Measurements from ENCODE around the gene ASB2. TPM values are rescaled to one million over a fixed set of nuclear protein-coding genes. Genes with fewer than 3 reads are reported as not detected.

The ASB2 gene
- total and polyA plus RNA-seq, 2 of the 4 experiments (the other 2 are of a cell fraction) = 0.54 to 0.77 TPM

- H3K4me2 ChIP-seq (ENCODE audit: low read depth, low read length) = no peak overlapping the region
- no peak overlapping the region for H2AK9ac ChIP-seq (replicated peaks; ENCODE audit: low read depth, low read length, poor library complexity)
- no peak overlapping the region for H3K23ac ChIP-seq (ENCODE audit: low read depth, low read length)
- WGBS, 2 experiments (ENCODE audit: extremely low coverage in 2 of 2, insufficient read length in 1 of 2) = no CpG with 5 or more reads among the region's 4 CpGs
- no peaks in the 10 kb centered on the region for H4K20me1 ChIP-seq (ENCODE audit: insufficient read depth, low read length)
- CTCF ChIA-PET = no interaction called here
- dilution Hi-C loops (cut with HindIII; ENCODE audit: low sequenced_read_pairs, unreplicated experiment) (no loop called here), in situ Hi-C loops (cut with MboI; ENCODE audit: low sequenced_read_pairs) (no loop called here), intact Hi-C loops (cut with micrococcal nuclease) (no loop called here)
- no peak overlapping the region for H4K5ac ChIP-seq (ENCODE audit: low read depth, low read length)
- ATAC-seq (ENCODE audit: low read depth) (no peak), DNase-seq (no peak)
- no peaks in the 10 kb centered on the region for H3K79me1 ChIP-seq (ENCODE audit: low read depth in 1 of 2, low read length in 2 of 2)
- no peaks in the 10 kb centered on the region for H3K4me1 ChIP-seq (ENCODE audit: control insufficient read depth, insufficient read depth, low read length)
- no TSS peak for BruUV-seq (replicated peaks)
- H3K27ac ChIP-seq (ENCODE audit: insufficient read depth, low read length) = no peak overlapping the region
- H3K56ac ChIP-seq (ENCODE audit: extremely low read depth, insufficient read depth, low read length) = no peak overlapping the region
- no peak overlapping the region for H2BK5ac ChIP-seq (ENCODE audit: low read depth, low read length, poor library complexity, severe bottlenecking)
- no peak overlapping the region for H3K9ac ChIP-seq (ENCODE audit: low read depth, low read length)
- peaks cover 34% of the 10 kb centered on the region for H3K27me3 ChIP-seq (ENCODE audit: control insufficient read depth, insufficient read depth, low read length)
- POLR2A ChIA-PET (ENCODE audit: unreplicated experiment) = no interaction called here
- no peak overlapping the region for H4K8ac ChIP-seq (ENCODE audit: low read depth in 2 of 2, low read length in 2 of 2)
- no peak overlapping the region for H2BK15ac ChIP-seq (ENCODE audit: low read depth, low read length)
- H3K4ac ChIP-seq (ENCODE audit: low read depth, low read length) = no peak overlapping the region
- no peak overlapping the region for H2AK5ac ChIP-seq (ENCODE audit: low read depth, low read length)
- H3K9me1 ChIP-seq (ENCODE audit: insufficient read depth, low read length) = no peaks in the 10 kb centered on the region
- no peak overlapping the region for H2AFZ ChIP-seq (replicated peaks; ENCODE audit: low read length, poor library complexity)
- no peak for TF ChIP-seq RFX5 (IDR thresholded peaks at IDR 0.05; ENCODE audit: low read depth, low read length)
- H3K18ac ChIP-seq (ENCODE audit: low read depth, low read length) = no peak overlapping the region
- H4K91ac ChIP-seq (ENCODE audit: insufficient read depth, low read depth, low read length) = no peak overlapping the region
- no peaks in the 10 kb centered on the region for H3K9me3 ChIP-seq (ENCODE audit: control insufficient read depth, insufficient read depth, low read length)
- no peaks in the 10 kb centered on the region for H3K36me3 ChIP-seq (ENCODE audit: control insufficient read depth, insufficient read depth, low read length)
- no peak overlapping the region for H3K14ac ChIP-seq (replicated peaks; ENCODE audit: low read depth, low read length)
- H3K4me3 ChIP-seq (ENCODE audit: insufficient read depth, low read depth, low read length) = no peak overlapping the region
- H2BK20ac ChIP-seq (ENCODE audit: low read depth, low read length) = no peak overlapping the region
- no peak overlapping the region for H2BK120ac ChIP-seq (ENCODE audit: low read depth, low read length)
These were observed 43.7 kb downstream of the ASB2 start for GRCh38 chr14:93932642-93933041.

All from IMR-90 (cell line).